ENCODE measurements around the gene AKAP6. TPM values are rescaled to one million over a fixed set of nuclear protein-coding genes. Genes with fewer than 3 reads are reported as not detected.
A peak's percentile ranks its signal among the peaks of the same experiment; 100 is the strongest.

The AKAP6 gene
- total RNA-seq, 4 donors from 2014 or later, result 1.1 to 16.0 (median 6.0) TPM

DNA sequence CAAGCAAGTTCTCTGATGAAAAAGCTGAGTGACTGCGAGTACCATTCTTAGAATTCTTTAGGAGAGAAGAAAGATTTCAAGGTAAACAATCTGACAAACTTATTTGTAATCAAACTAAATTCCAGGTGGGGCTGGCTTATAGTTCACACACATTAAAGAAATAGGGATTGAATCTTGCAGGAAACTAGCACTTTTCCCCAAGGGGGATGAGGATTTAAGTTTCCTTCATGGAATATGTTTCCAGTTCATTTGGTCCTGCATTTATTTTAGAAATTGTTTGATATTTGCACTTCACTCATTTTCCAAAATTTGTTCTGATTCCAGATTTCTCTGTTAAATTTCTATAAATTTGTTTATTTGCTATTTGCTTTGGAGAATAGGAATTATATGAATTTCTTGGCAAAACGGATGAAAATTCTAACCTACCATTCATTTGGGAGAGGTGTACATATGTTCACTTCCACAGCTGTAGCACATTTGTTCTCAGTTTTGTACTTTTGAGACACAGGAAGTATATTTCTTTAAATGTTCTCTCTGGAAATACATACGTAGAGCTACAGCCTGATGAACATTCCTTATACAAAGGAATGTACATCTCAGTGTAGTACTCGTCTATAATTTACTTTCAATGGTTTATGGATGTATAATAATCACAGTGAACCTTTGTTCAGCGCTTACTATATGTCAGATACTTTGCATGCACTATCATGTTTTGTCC, 145.5 kb downstream of the AKAP6 start:
- H3K4me1 ChIP-seq, result peaks cover 6 to 86% (median 23%) of the 10 kb centered on the region in 3 donors

GRCh38 chr14:32476532-32476931, 147.4 kb downstream of the AKAP6 start:
- H3K4me3 ChIP-seq, result no peak overlapping the region
- peaks cover 9 to 71% (median 20%) of the 10 kb centered on the region in 3 donors for H3K4me1 ChIP-seq
- no peaks in the 10 kb centered on the region for H3K36me3 ChIP-seq
- intact Hi-C loops (cut with DNase I), result no loop called here
- H3K9me3 ChIP-seq, result no peaks in the 10 kb centered on the region
- 42 to 47% methylated on average over 4 of the region's 4 CpGs for WGBS, 2 donors
- H3K27ac ChIP-seq, result peak overlapping the region in 2 of 4 donors; percentile 26 to 40
- no peak for DNase-seq
- H3K27me3 ChIP-seq, result no peaks in the 10 kb centered on the region
- TF ChIP-seq CTCF (IDR thresholded peaks at IDR 0.05) (no peak), POLR2A (IDR thresholded peaks at IDR 0.05) (no peak)

More for the DNA sequence above, 145.5 kb downstream of the AKAP6 start:
- 50 to 51% methylated on average over 5 of the region's 5 CpGs for WGBS, 2 donors
- intact Hi-C loops (cut with DNase I), result no loop called here
- Histone ChIP-seq H3K36me3 (no peaks in the 10 kb centered on the region), H3K4me3 (no peak overlapping the region), H3K27ac (peak overlapping the region; percentile 63 to 86 (median 78)), H3K9me3 (no peaks in the 10 kb centered on the region), H3K27me3 (no peaks in the 10 kb centered on the region)
- DNase-seq, result no peak
- no peak for TF ChIP-seq CTCF (IDR thresholded peaks at IDR 0.05)
- TF ChIP-seq POLR2A (IDR thresholded peaks at IDR 0.05), result no peak

GRCh38 chr14:32477396-32477795, 148.3 kb downstream of the AKAP6 start:
- intact Hi-C loops (cut with DNase I), result no loop called here
- no peak for TF ChIP-seq POLR2A (IDR thresholded peaks at IDR 0.05)
- 53 to 55% methylated on average over 3 of the region's 3 CpGs for WGBS, 2 donors
- Histone ChIP-seq H3K4me1 (peaks cover 4 to 62% (median 12%) of the 10 kb centered on the region in 3 donors), H3K9me3 (no peaks in the 10 kb centered on the region), H3K4me3 (no peak overlapping the region), H3K27me3 (no peaks in the 10 kb centered on the region), H3K27ac (peak overlapping the region in 2 of 4 donors; percentile 26 to 40), H3K36me3 (no peaks in the 10 kb centered on the region)
- no peak for DNase-seq

- H3K9me3 ChIP-seq, result no peaks in the 10 kb centered on the region
- intact Hi-C loops (cut with DNase I), result no loop called here
- no peaks in the 10 kb centered on the region for H3K27me3 ChIP-seq
- DNase-seq, result no peak
- WGBS, 2 donors, result 7 to 40% methylated on average over 3 of the region's 3 CpGs
- H3K4me1 ChIP-seq, result peaks cover 3 to 56% (median 10%) of the 10 kb centered on the region in 3 donors
- H3K36me3 ChIP-seq, result no peaks in the 10 kb centered on the region
- H3K4me3 ChIP-seq, result no peak overlapping the region
- no peak for TF ChIP-seq POLR2A (IDR thresholded peaks at IDR 0.05)
- TF ChIP-seq CTCF (IDR thresholded peaks at IDR 0.05), result no peak
- peak overlapping the region in 3 of 4 donors; percentile 8 to 40 (median 26) for H3K27ac ChIP-seq
Measured at GRCh38 chr14:32478050-32478449, 149.0 kb downstream of the AKAP6 start.

- Histone ChIP-seq H3K9me3 (no peaks in the 10 kb centered on the region), H3K36me3 (no peaks in the 10 kb centered on the region), H3K4me3 (no peak overlapping the region), H3K27ac (no peak overlapping the region), H3K27me3 (no peaks in the 10 kb centered on the region), H3K4me1 (peaks cover 0 to 33% (median 3%) of the 10 kb centered on the region in 3 donors)
- DNase-seq, result no peak
- intact Hi-C loops (cut with DNase I), result no loop called here
- no peak for TF ChIP-seq POLR2A (IDR thresholded peaks at IDR 0.05)
- no peak for TF ChIP-seq CTCF (IDR thresholded peaks at IDR 0.05)
- 76 to 81% methylated on average over 1 of the region's 1 CpG for WGBS, 2 donors
Measured at GRCh38 chr14:32480337-32480736, 151.2 kb downstream of the AKAP6 start.
